ENCODE data around the gene NUP58.

Gene NUP58

DNA sequence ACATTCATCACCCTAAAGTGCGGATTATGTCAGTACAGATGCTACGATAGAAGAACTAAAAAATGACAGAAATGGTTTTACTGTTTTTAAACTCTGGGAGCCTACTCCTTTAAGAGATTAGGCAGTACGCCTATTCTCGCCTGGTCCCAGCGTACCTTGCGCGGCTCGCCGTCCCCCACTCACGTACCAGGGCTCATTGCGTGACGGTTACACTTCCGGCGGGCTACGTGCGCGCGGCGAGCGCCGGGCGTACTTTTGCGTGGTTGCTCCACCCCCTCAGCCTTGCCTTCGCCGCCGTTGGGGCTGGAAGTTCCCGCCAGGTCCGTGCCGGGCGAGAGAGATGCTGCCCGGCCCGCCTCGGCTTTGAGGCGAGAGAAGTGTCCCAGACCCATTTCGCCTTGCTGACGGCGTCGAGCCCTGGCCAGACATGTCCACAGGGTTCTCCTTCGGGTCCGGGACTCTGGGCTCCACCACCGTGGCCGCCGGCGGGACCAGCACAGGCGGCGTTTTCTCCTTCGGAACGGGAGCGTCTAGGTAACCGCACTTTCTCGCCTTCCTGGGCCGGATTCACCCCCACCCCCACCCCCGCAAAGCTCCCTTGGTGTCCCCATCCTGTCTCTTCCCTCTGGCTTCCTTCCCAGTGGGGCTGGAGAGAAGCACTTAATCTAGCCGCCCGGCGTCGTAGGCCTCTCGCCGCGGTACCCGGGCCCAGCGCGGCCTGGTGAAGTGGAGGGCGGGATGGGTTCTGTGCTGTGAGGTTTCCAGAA, at the start of gene NUP58:
Gene NUP58, plus strand, starts transcription at position 279 of the 767 bp plus-strand sequence. Its CDS starts 149 bp downstream, at position 428.
- peak; percentile 97 for DNase-seq (ENCODE audit: low read depth)

- no peak for DNase-seq (ENCODE audit: low read depth)
Measured at GRCh38 chr13:25252225-25252624, 49.2 kb upstream of the NUP58 start.

GRCh38 chr13:25252752-25253151, 48.7 kb upstream of the NUP58 start:
- no peak for DNase-seq (ENCODE audit: low read depth)

DNA sequence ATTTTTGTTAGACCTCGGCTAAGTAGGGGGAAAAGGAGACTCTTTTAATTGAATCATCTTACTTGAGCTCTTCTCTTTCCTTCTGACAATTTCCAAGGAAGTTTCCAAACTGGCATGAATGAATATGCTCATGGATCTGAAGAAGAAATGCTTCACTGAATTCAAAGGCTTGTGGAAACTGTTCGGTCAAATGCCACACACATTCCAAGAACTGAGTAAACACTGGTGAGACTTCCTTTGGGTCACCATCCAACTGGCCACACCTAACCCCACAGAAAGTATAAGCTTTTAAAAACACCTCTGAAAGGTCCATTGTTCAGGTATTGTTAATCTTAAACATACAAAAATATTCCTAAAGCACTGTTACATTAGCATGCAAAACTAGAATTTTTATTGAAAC, 47.7 kb upstream of the NUP58 start:
- peak; percentile 9 for DNase-seq (ENCODE audit: low read depth)

DNA sequence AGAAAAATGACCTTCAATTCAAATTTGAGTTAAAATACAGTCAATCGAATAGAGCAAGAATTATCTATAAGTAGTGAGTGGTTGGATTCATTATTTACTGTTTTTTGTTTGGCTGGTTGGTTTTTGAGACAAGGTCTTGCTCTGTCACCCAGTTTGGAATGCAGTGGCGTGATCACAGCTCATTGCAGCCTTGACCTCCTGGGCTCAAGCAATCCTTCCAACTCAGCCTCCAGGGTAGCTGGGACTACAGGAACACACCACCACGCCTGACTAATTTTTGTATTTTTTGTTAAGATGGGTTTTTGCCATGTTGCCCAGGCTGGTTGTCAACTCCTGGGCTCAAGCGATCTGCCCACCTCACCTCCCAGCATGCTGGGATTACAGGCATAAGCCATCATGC, 39.2 kb upstream of the NUP58 start:
- no peak for DNase-seq (ENCODE audit: low read depth)

DNA sequence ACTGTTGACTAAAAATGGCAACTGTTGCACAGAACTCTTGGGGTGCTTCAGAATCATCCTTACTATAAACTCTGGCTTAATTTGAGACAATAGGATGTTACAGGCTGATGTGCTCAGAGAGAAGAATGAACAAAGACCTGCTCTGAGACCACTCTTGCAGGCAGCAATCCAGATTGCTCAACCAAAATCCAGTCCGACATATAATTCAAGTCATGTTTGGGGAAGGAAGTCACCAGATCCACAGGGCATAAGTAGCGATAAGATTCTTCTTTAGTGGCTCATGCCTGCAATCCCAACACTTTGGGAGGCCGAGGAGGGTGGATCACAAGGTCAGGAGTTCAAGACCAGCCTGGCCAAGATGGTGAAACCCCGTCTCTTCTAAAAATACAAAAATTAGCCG, 34.7 kb upstream of the NUP58 start:
- no peak for DNase-seq (ENCODE audit: low read depth)

DNA sequence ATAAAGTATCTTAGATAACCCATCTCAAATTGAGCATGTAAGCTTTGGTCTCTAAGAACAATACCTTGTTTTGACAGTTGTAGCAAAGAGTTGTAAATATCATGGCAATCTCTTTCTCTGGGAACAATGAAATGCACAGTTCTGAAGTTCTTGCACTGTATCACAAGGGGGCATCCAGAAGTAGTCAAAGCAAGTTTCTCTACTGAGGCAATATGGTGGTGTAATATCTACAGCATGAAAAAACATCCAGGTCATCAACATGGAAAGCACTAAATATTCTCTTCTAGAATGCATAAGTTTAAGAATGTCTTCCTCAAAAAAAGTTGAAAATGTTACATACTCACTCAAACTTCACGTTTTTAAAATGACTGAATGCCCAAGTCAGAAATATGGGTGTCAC, 33.7 kb upstream of the NUP58 start:
- peak; percentile 44 for DNase-seq (ENCODE audit: low read depth)

DNA sequence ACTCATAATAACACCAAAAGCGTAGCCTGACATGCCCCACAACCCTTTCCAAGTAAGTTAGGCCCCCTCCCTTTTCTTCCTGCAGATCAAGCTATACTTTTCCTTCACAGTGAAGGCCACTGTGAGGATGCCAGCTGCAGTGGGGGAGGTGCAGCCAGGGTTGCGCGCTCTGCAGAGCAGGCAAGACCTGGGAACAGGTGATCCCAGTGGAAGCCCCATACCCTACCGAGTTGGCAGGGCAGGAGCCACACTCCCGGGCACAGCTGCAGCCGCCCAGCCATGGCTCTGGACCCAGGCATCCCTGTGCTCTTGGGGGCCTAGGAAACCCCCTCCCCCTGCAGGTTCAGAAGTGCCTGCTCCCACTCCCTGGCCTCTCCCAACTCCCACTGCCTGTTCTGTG, 32.9 kb upstream of the NUP58 start:
- DNase-seq (ENCODE audit: low read depth) = no peak

- peak; percentile 50 for DNase-seq (ENCODE audit: low read depth)
Measured at GRCh38 chr13:25276748-25277147, 24.7 kb upstream of the NUP58 start.

- no peak for DNase-seq (ENCODE audit: low read depth)
Measured at GRCh38 chr13:25280396-25280795, 21.0 kb upstream of the NUP58 start.

DNA sequence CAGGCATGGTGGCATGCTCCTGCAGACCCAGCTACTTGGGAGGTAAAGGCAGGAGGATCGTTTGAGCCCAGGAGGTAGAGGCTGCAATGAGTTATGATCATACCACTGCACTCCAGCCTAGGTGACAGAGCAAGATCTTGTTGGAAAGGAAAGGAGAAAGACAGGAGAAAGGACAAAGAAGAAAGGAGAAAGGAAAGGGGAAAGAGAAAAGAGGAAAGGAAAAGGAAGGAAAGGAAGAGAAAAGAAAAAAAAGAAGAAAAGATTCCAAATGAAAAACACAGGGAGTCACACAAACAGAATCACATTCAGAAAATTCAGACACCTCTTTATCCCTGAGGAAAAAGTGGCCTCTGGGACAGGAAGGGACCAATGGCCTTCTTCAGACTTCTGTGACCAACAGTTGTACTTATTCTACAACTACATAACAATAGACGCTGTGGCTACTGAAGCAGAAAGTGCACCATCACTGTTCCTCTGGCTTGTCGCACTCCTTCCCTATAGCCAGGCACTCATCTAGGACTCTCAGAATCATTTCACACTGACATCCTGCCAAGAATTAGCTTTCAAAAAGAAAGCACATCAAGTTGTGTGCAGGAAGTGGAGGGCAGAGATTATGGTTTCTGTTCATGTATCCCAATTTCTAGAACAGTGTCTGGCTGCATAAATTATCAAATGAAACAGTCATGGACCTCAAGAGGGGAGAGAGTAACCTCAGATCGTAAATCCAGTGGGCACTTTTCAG, 20.1 kb upstream of the NUP58 start:
- DNase-seq (ENCODE audit: low read depth) = no peak

DNA sequence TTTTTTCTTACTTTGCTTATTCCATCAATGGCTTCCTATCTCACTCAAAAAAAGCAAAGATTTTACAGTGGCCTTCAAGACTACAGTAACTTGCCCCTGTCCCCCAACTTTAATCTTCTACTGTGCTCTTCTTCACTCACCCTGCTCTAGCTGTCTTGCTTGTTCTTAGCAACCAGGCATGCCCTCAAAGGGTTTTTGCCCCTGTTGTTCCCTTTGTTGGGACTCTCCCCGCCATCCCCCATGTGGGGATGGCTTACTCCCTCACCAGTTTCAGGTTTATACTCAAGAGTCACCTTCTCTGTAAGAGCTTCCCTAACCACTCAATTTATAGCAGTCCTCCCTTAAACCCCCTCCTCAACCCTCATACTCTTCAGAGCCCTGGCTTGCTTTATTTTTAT, 19.5 kb upstream of the NUP58 start:
- no peak for DNase-seq (ENCODE audit: low read depth)

DNA sequence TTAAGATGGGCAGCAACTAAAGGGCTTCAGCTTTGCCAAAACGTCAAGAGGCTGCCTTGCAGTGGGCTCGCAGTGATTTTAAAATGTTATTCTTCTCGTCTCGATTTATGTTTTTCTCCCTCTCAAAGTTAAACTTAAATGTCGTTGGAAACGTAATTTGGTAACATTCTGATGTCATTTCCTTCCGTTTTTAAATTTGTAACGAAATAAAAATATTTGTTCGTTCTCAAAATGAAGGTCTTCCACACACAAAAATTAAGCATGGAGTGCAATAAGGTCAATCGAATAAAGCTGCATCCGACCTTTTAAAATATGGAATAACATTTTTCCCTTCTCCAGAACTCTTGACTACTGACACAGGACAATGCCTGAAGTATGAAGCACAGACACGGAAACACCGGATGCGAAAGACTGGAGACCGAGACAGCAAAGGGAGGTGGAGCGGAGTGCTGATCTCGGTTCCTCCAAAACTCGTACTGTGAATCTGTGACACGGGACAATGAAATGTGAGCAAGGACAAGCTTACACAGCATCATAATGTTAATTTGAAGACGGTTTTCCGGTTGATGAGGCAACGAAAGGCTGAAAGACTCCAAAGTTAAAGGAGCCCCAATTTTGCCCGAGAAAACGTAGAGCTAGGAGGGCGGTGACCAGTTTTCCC, 15.0 kb upstream of the NUP58 start:
- peak; percentile 55 for DNase-seq (ENCODE audit: low read depth)

GRCh38 chr13:25286969-25287961, 14.2 kb upstream of the NUP58 start, which contains the start of gene MTMR6:
MTMR6 (minus strand) TSS chr13:25287488; CDS start chr13:25287247, 241 bp downstream.
- DNase-seq (ENCODE audit: low read depth) = peak; percentile 85

GRCh38 chr13:25288966-25289365, 12.5 kb upstream of the NUP58 start:
- DNase-seq (ENCODE audit: low read depth) = no peak

DNA sequence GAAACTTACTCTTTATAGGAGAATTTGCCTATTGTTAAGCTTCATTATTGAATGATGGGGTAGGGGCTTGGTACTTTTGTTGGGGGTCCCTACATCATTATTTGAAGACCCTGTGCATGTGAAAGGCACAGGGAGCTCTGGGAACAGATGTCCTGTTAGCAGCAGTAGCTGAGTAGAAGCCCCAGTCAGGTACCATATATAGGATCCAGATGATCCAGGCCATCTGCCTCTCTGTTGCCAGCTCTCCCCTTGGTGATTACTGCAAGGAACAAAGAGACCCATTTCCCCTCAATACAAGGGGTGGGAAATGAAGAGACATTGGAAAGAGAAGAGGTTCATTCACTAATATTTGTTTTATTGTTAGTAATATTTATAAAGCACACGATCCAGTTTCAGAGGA, 9.7 kb upstream of the NUP58 start:
- DNase-seq (ENCODE audit: low read depth) = no peak

DNA sequence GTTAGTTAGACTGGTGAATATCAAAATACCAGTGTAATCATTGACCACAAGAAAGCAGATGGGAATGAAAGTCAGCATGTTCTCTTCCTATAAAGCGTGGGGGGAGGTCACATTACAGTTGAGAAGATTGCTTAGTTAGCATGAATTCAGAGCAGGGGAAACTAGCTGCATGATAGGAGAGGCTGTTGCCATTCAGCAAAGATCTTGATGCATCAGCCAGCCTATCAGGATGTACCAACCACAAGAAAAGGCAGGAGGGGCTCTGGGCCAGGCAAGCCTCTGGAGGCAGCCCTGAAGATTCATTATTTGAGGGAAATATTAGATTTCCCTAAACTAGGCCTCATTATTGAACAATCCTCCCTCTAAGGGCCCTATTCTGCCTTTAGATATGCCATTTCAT, 9.1 kb upstream of the NUP58 start:
- peak; percentile 81 for DNase-seq (ENCODE audit: low read depth)

- DNase-seq (ENCODE audit: low read depth) = peak; percentile 24
Measured at GRCh38 chr13:25295228-25295627, 6.2 kb upstream of the NUP58 start.

- no peak for DNase-seq (ENCODE audit: low read depth)
Measured at GRCh38 chr13:25295701-25296100, 5.7 kb upstream of the NUP58 start.

DNA sequence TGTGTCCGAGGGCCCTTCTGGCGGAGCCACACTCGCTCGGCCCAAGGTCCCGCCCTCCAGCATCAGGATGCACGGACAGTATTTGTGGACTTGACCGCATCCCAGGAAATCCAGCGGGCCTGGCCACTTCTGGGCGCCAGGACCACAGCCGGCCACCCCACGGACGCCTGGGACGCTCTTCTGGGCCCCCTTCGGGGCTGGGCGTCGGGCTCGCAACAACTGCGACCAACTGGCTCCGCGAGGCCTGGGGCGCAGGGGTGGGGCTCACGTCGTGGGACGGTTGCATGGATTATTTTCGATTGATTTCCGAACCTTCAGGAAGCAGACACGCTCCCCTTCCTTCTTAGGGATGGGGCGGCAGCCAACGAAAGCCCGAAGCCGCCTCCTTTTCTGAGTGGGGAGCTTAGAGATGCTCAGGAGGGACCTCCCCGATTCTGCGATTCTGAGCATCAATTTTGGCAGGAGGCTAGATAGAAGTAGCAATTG, 521 bp upstream of the NUP58 start:
- DNase-seq (ENCODE audit: low read depth) = no peak

- no peak for DNase-seq (ENCODE audit: low read depth)
Measured at GRCh38 chr13:25302121-25302520, 696 bp downstream of the NUP58 start.

All from iris pigment epithelial cell (primary cell).